ENCODE measurements around the gene DCP1A. TPM values are rescaled to one million over a fixed set of nuclear protein-coding genes. Genes with fewer than 3 reads are reported as not detected.
"Not testable (repeated sequence)": the region's sequence is repeated elsewhere in the genome, so short reads cannot be mapped to it uniquely, and the experiment has no call there.

Gene DCP1A
- total RNA-seq, 1 experiment from 2014 or later = 12.7 TPM

- H3K9ac ChIP-seq (ENCODE audit: low read length); H3K9me3 ChIP-seq (ENCODE audit: low read length); H2AFZ ChIP-seq (ENCODE audit: low read length); H3K4me2 ChIP-seq (ENCODE audit: low read length); H4K20me1 ChIP-seq (ENCODE audit: low read length); H3K4me3 ChIP-seq (ENCODE audit: low read length); H3K79me2 ChIP-seq (ENCODE audit: low read length); H3K9me2 ChIP-seq (replicated peaks; ENCODE audit: low read length); H3K4me1 ChIP-seq (ENCODE audit: insufficient read depth, low read length); POLR2A ChIA-PET (ENCODE audit: unreplicated experiment); BruUV-seq (replicated peaks); H3K27ac ChIP-seq (ENCODE audit: low read length); H3K27me3 ChIP-seq (ENCODE audit: low read length); CTCF ChIA-PET; H3F3A ChIP-seq (ENCODE audit: low read length, unreplicated experiment): not testable (repeated sequence)
- H3K36me3 ChIP-seq (ENCODE audit: low read depth, low read length) = peaks cover 23% of the 10 kb centered on the region
- DNase-seq = peak; percentile 78
- ATAC-seq = peak; percentile 86
- intact Hi-C loops (cut with micrococcal nuclease) = loop anchor here (1.0 to 10.0 kb wide), 3 partner anchors 51 to 215 kb away; no protein-coding TSS in a partner anchor
- TF ChIP-seq, protein P1, sequence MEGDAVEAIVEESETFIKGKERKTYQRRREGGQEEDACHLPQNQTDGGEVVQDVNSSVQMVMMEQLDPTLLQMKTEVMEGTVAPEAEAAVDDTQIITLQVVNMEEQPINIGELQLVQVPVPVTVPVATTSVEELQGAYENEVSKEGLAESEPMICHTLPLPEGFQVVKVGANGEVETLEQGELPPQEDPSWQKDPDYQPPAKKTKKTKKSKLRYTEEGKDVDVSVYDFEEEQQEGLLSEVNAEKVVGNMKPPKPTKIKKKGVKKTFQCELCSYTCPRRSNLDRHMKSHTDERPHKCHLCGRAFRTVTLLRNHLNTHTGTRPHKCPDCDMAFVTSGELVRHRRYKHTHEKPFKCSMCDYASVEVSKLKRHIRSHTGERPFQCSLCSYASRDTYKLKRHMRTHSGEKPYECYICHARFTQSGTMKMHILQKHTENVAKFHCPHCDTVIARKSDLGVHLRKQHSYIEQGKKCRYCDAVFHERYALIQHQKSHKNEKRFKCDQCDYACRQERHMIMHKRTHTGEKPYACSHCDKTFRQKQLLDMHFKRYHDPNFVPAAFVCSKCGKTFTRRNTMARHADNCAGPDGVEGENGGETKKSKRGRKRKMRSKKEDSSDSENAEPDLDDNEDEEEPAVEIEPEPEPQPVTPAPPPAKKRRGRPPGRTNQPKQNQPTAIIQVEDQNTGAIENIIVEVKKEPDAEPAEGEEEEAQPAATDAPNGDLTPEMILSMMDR (conservative IDR thresholded peaks at IDR 0.05; ENCODE audit: low read depth, low read length) = peak; percentile 92
These were observed 47.7 kb downstream of the DCP1A start for GRCh38 chr3:53299611-53300023.

DNA sequence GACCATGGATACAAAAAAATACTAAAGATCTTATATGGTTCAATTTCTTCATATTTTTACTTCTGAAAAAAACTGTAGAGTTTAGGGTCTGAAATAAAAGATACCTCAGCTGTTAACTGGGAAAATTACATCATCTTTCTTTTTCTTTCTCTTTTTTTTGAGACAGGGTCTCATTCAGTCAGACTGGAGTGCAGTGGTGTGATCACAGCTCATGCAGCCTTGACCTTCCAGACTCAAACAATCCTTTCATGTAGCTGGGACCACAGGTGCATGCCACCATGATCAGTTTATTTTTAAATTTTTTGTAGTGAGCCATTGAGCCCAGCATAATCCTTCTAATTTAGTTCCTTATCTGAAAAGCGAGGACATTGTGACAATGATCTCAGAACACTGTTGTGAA lies 51.9 kb downstream of the DCP1A start:
- no peak for ATAC-seq
- BruUV-seq (replicated peaks) = no TSS peak
- CTCF ChIA-PET = no interaction called here

DNA sequence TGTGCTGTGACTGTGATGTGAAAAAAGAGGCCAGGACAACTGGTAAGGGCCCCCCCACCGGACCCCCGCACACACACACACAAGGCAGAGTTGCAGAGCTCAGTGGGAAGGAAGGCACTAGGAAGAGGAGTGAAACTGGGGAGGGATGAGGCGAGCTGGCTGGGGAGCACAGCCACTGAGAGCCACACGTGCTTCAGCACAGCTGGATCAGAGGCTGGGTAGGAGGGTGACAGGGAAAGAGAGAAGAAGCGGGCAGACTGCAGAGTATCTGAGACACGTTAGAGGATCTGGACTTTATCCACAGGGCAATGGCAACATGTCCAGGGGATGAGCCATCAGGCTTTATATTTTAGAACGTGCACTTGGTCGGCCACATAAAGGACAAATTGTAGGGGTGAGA lies 53.5 kb downstream of the DCP1A start:
- no TSS peak for BruUV-seq (replicated peaks)
- Histone ChIP-seq H3K36me3 (ENCODE audit: low read depth, low read length) (peaks cover 10% of the 10 kb centered on the region), H3K4me2 (ENCODE audit: low read length) (no peak overlapping the region), H3K79me2 (ENCODE audit: low read length) (no peaks in the 10 kb centered on the region), H3K9ac (ENCODE audit: low read length) (no peak overlapping the region), H2AFZ (ENCODE audit: low read length) (no peak overlapping the region), H3K27ac (ENCODE audit: low read length) (no peak overlapping the region), H3K4me1 (ENCODE audit: insufficient read depth, low read length) (no peaks in the 10 kb centered on the region), H3F3A (ENCODE audit: low read length, unreplicated experiment) (no peaks in the 10 kb centered on the region), H3K4me3 (ENCODE audit: low read length) (no peak overlapping the region), H3K27me3 (ENCODE audit: low read length) (no peaks in the 10 kb centered on the region), H4K20me1 (ENCODE audit: low read length) (no peaks in the 10 kb centered on the region), H3K9me3 (ENCODE audit: low read length) (no peaks in the 10 kb centered on the region), H3K9me2 (replicated peaks; ENCODE audit: low read length) (no peaks in the 10 kb centered on the region)
- no peak for TF ChIP-seq EZH2phosphoT487 (IDR thresholded peaks at IDR 0.05; ENCODE audit: borderline replicate concordance, low read length)
- intact Hi-C loops (cut with micrococcal nuclease) = loop anchor here (10.0 kb wide), 1 partner anchor 221 kb away; no protein-coding TSS in a partner anchor
- ATAC-seq (no peak), DNase-seq (no peak)
- ChIA-PET CTCF (no interaction called here), POLR2A (ENCODE audit: unreplicated experiment) (no interaction called here)

More for the DNA sequence above, 51.9 kb downstream of the DCP1A start:
- intact Hi-C loops (cut with micrococcal nuclease) = loop anchor here (10.0 kb wide), 1 partner anchor 219 kb away; no protein-coding TSS in a partner anchor
- Histone ChIP-seq H3K4me2 (ENCODE audit: low read length) (no peak overlapping the region), H3K9ac (ENCODE audit: low read length) (no peak overlapping the region), H3K27ac (ENCODE audit: low read length) (no peak overlapping the region), H3K27me3 (ENCODE audit: low read length) (no peaks in the 10 kb centered on the region), H3K36me3 (ENCODE audit: low read depth, low read length) (peaks cover 11% of the 10 kb centered on the region), H3K79me2 (ENCODE audit: low read length) (no peaks in the 10 kb centered on the region), H3K9me2 (replicated peaks; ENCODE audit: low read length) (no peaks in the 10 kb centered on the region), H3K4me3 (ENCODE audit: low read length) (no peak overlapping the region), H2AFZ (ENCODE audit: low read length) (no peak overlapping the region), H3F3A (ENCODE audit: low read length, unreplicated experiment) (no peaks in the 10 kb centered on the region), H4K20me1 (ENCODE audit: low read length) (no peaks in the 10 kb centered on the region), H3K9me3 (ENCODE audit: low read length) (no peaks in the 10 kb centered on the region), H3K4me1 (ENCODE audit: insufficient read depth, low read length) (no peaks in the 10 kb centered on the region)
- DNase-seq = no peak
- TF ChIP-seq, protein P1 (conservative IDR thresholded peaks at IDR 0.05; ENCODE audit: low read depth, low read length) = no peak
- TF ChIP-seq EZH2phosphoT487 (IDR thresholded peaks at IDR 0.05; ENCODE audit: borderline replicate concordance, low read length) (no peak), EZH2 (IDR thresholded peaks at IDR 0.05; ENCODE audit: low read length, unreplicated experiment) (no peak)
- POLR2A ChIA-PET (ENCODE audit: unreplicated experiment) = no interaction called here

All from PC-3 (cell line).